NCI-H1436 treated with DMSO at 0.1 percent for 48 hours (cell line): ENCODE measurements around the gene PTPN1.
A peak's percentile ranks its signal among the peaks of the same experiment; 100 is the strongest.
"Not testable (repeated sequence)": the region's sequence is repeated elsewhere in the genome, so short reads cannot be mapped to it uniquely, and the experiment has no call there.

Source experiments
- DNase-seq: peaks from one replicate; lab custom pipeline; 2025; lab: John Stamatoyannopoulos, UW

The PTPN1 gene

GRCh38 chr20:50610212-50610718 lies 100.1 kb downstream of the PTPN1 start:
- DNase-seq: no peak

- no peak for DNase-seq
These were observed 101.1 kb downstream of the PTPN1 start for GRCh38 chr20:50611128-50611810.

GRCh38 chr20:50613438-50614169 lies 103.4 kb downstream of the PTPN1 start:
- no peak for DNase-seq

- DNase-seq: no peak
These were observed 105.2 kb downstream of the PTPN1 start for GRCh38 chr20:50615407-50615806.

GRCh38 chr20:50617022-50617421 lies 106.8 kb downstream of the PTPN1 start:
- no peak for DNase-seq

DNA sequence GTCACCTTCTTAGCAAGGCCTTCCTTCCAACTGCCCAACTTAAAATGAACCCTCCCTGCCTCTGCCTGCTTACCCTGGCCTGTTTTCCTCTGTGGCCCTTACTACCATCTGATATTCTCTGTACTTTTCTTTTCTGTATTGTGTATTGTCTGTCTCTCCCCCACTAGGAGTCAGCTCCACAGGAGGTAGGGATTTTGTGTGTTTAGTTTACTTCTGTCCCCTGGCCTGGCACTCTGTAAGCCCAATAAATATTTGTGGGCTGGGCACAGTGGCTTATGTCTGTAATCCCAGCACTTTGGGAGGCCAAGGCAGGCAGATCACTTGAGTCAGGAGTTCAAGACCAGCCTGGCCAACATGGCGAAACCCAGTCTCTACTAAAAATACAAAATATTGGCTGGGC lies 108.4 kb downstream of the PTPN1 start:
- no peak for DNase-seq

- DNase-seq: not testable (repeated sequence)
These were observed 110.3 kb downstream of the PTPN1 start for GRCh38 chr20:50620459-50620858.

DNA sequence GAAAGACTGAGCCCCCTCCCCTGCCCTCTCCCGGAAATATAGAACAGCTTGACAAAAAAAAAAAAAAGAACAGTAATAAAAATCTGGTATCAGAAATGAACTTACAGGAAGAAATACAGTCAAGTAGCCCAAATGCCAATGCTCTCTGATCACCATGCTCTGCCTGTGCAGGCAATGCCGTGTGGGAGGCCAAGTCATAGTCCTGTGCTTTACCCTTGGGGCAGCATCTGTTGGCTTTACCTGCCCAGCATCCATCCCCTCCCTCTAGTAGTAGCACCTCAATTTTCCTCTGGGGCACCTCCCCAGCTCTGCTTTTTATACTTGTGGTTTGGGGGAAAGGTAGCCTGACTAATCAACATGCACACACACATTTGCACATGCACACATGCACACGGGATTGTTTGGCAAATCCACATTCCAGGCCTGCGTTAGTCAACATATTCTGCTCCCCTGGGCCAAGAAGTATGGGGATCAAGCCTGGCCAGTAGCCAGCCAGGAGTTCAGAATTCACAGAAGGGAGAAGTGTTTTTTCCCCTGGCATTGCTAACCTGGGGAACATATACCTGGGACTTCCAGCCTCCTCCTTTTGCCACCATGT lies 111.0 kb downstream of the PTPN1 start:
- DNase-seq: no peak

DNA sequence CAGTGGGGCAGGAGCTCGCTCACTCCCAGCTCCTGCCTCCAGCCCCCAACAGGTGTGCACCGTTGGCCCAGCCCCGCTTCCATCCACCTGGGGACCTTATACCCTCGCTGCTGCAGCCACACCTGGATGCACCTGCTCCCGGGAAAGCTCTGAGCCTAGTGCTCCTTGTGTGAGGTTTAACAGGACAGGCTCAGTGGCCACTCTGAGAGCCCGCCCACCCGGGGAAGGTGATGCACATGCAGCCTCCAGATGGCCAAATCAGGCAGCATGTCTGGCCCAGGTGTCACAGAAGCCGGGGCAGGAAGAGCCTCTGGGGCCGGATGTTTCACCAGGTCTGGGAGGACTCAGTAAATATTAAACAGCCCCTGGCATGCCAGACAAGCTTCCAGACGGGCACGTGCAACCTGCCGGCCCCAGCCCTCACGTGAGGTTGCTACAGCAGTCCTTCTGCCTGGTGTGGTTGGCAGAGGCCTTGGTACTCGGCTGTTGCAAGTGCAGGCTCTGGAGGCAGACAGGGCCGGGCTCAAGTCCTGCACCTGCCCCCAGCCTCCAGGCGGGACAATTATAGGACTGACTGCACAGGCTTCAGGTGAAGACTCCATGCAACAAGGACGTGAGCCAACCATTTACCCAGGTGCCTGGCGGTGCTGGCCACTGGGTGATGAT lies 114.3 kb downstream of the PTPN1 start:
- no peak for DNase-seq

DNA sequence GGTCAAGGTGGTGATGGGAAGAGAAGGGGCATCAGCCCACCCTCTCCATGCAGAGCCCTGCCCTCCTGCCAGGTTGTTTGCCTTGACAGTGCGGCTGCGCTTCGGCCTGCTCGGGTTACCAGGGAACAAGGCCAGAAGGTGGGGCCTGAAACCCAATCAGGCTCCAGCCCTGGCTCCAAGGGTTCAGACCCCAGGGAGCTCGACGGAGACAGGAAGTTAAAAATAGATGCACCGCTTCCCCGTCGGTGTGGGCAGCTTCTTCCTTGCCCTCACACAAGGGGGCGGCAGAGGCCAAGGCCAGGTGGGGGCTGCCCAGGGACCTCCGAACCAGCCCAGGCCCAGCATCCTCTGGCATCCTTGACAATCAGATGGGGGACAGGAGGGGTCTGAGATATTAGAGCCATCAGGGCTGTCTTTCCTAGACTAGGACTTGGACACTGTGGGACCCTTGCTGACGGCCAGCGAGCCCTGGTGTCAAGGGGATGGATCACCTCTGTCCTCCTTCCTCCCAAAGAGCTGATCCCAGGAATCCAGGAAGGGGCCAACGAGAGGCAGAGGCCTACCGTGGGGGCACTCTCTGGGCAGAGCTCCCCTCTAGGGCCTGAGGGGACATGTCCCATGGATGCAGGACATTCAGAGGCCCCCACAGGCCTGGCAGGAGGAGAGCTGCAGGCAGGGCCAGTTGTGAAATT lies 115.9 kb downstream of the PTPN1 start:
- DNase-seq: peak; percentile 36

DNA sequence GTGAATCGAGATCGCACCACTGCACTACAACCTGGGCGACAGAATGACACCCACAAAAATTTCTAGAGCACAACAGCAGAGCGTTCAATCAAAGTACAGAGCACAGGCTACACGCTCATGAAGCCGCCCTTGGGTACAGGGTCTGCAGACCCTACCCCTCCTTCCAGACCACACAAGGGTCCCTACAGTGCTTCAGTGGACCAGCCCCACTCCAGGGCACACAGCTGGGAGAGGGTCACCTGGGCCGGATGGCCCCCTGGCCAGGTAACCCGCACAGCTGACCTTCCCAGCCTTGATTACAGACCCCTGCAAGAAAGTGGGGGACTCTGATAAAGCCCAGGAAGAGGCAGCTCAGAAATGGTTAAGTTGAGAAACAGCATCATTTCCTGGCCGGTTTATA lies 117.6 kb downstream of the PTPN1 start:
- no peak for DNase-seq

- DNase-seq: peak; percentile 10
These were observed 118.1 kb downstream of the PTPN1 start for GRCh38 chr20:50628332-50628731.

DNA sequence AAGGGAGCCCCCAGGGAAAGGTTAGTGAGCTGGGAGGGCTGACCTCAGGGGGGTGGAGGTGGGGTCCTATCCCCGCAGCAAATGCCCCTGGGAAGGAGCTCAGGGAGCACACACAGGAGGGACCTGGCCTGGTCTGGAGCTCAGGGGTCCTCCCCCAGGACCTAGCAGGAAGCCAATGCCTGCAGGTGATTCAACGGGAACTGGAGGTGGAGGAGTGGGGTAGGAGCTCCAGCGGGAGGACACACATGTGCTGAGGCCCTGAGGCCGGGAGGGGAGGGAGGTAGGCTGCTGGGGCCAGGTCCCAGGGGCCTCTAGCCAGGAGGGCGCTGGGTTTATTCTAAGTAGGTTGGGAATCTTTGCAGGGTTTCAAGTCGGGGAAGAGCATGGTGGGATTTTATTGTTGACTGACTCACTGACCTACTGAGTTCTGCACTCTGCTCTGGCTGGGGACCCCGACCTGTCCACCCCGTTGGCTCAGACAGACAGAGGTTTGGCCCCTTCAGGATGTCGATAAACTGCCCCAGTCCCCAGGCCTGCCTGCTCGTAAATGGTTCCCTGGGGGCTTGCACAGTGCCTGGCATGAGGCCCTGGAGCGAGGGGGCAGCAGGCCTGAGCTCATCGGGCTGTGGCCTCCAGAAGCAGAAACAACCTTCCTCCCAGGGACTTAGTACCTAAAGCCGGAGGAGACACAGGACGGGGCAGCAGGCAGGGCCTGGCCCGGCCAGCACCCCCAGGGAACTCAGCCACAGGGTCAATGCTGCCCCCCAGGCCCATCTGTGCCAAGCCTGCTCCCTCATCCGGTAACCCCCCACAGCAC lies 118.9 kb downstream of the PTPN1 start:
- no peak for DNase-seq

- DNase-seq: no peak
These were observed 119.5 kb downstream of the PTPN1 start for GRCh38 chr20:50629670-50630045.

- no peak for DNase-seq
These were observed 120.5 kb downstream of the PTPN1 start for GRCh38 chr20:50630578-50631263.

DNA sequence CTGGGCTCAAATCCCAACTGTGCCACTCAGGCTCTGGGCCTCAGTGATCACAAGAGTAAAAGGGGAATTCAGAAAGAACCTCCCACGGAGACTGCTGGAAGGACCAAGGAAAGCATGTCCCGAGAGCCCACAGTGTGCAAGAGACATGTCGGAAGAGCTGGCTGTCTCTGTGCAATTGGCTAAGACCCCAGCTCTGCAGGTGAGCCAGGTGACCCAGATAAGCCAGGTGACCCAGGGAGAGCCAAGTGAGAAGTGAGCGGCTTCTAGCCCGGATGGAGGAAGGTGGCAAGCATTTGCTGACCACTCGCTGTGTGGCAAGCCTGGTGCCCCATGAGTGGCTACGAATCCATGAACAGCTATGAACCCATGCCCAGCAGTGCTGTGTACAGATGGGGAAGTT lies 122.1 kb downstream of the PTPN1 start:
- no peak for DNase-seq

DNA sequence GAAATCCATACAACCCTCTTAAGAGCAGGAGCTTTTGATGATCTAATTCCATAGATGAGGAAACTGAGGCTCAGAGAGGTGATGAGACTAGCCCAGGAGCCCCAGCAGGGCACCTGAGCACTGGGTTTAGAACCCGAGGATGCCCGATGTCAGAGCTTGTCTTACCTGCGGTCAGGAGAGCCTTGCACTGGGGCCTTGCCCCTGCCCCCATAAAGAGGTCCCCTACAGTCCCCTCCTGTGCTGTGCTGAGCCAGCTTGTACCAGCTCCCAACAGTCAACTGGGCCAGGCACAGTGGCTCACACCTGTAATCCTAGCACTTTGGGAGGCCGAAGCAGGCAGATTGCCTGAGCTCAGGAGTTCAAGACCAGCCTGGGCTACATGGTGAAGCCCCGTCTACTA lies 122.5 kb downstream of the PTPN1 start:
- no peak for DNase-seq

- DNase-seq: no peak
These were observed 123.2 kb downstream of the PTPN1 start for GRCh38 chr20:50633361-50633760.

GRCh38 chr20:50634191-50634590 lies 124.0 kb downstream of the PTPN1 start:
- no peak for DNase-seq
